Right hindlimb (tissue), 1 donor: ENCODE data around the gene ZFPM1.

Experiments used
- DNase-seq: peaks from one replicate; pipeline ENCODE4 v3.0.0-alpha.2; 2018

Gene ZFPM1

GRCh38 chr16:88530858-88531203 lies 77.8 kb downstream of the ZFPM1 start:
- peak; percentile 12 for DNase-seq

DNA sequence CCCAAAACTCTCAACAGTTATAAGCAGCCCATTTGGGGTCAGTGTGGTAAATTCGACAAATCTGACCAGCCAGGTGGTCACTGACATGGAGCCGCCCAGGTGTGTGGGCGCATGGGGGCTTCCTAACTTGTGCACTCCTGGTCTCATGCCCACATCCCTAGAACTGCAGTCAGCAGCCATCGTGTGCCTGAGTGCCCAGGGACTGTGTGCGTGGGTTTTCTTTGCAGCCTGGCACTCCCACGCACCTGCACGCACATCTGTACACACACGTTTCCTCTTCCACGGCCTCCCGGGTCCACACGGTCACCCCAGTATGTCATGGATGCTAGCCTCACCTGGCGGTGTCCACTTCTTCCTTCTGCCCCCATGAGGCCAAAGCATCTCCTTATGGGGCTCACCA lies 78.3 kb downstream of the ZFPM1 start:
- DNase-seq = no peak

- no peak for DNase-seq
Observed at GRCh38 chr16:88531931-88532433, 78.9 kb downstream of the ZFPM1 start.

DNA sequence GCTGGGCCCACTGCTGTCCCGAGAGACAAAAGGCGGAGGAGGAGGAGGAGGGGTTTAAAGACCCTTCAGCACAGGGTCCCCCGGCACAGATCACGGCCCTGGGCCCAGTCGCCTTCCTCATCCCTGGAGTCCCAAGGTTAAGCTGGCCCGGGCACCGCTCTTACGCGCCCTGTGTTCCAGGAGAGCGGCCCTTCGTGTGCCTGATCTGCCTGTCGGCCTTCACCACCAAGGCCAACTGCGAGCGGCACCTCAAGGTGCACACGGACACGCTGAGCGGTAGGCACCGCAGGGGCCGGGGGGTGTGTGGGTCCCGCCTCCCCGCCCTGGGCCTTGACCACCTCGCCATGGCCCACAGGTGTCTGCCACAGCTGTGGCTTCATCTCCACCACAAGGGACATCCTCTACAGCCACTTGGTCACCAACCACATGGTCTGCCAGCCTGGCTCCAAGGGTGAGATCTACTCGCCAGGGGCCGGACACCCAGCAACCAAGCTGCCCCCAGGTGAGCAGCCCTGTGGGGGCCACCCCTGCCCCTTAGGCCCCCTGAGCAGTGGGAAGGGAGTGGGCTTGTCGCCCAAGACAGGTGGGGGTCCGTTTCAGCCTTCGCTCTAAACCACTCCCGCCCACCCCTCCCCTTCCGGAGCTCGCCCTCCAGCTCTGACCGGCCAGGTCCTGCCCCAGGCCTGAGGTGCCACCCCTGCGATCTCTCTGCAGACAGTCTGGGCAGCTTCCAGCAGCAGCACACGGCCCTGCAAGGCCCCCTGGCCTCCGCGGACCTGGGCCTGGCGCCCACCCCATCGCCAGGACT lies 79.6 kb downstream of the ZFPM1 start:
- peak; percentile 24 for DNase-seq

- peak; percentile 70 for DNase-seq
Observed at GRCh38 chr16:88533381-88533917, 80.4 kb downstream of the ZFPM1 start.

DNA sequence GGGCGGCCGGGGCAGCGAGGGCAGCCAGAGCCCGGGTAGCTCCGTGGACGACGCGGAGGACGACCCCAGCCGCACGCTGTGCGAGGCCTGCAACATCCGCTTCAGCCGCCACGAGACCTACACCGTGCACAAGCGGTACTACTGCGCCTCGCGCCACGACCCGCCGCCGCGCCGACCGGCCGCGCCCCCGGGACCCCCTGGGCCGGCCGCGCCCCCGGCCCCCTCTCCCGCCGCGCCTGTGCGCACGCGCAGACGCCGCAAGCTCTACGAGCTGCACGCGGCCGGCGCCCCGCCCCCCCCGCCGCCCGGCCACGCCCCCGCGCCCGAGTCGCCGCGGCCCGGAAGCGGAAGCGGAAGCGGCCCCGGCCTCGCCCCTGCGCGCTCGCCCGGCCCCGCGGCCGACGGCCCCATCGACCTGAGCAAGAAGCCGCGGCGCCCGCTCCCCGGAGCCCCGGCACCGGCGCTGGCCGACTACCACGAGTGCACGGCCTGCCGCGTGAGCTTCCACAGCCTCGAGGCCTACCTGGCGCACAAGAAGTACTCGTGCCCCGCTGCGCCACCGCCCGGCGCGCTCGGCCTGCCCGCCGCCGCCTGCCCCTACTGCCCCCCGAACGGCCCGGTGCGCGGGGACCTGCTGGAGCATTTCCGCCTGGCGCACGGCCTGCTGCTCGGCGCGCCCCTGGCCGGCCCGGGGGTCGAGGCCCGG lies 81.0 kb downstream of the ZFPM1 start:
- DNase-seq = peak; percentile 89

GRCh38 chr16:88534638-88535190 lies 81.6 kb downstream of the ZFPM1 start:
- DNase-seq = no peak

DNA sequence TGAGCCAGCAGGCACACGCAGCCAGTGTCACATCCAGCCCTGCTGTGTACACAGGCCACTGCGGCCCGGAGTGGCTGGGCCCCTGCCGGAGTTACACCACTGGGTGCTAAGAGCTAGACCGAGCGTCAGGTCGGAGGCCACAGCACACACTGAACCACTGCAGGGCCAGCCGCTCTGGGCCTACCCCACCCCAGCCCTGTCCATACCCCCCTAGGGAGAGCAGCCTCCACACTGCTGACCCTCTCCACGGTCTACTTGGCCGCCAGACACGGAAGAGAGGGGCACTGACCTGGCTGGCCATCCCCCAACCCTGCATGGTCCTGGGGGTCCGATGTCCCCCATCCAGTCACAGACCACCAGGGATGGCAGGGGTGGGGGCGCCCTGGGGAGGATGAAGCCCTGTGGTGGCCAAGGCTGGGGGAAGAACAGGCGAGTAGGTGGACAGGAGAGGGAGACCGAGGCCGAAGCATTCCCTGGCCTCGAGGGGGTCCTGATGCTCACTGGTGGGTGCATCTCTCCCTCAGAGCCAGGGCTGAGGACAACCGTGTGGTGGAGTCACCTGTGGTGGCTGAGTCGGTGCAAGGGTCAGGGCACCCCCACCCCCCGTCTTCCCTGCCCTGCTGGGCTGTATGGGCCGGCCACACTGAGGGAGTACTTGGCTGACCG lies 82.2 kb downstream of the ZFPM1 start:
- DNase-seq = no peak

DNA sequence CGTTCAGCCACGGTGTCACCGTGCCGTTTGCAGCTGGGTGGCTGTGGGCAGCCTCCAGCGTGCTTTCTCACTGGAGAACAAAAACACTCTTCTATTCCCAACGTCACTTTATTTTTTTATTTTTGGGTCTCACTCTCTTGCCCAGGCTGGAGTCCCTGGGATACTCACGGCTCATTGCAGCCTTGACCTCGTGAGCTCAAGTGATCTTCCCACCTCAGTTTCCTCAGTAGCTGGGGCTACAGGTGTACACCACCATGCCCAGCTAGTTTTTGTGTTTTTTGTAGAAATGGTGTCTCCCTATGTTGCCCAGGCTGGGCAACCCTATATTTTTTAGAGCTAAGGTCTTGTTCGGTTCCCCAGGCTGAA lies 82.8 kb downstream of the ZFPM1 start:
- no peak for DNase-seq

DNA sequence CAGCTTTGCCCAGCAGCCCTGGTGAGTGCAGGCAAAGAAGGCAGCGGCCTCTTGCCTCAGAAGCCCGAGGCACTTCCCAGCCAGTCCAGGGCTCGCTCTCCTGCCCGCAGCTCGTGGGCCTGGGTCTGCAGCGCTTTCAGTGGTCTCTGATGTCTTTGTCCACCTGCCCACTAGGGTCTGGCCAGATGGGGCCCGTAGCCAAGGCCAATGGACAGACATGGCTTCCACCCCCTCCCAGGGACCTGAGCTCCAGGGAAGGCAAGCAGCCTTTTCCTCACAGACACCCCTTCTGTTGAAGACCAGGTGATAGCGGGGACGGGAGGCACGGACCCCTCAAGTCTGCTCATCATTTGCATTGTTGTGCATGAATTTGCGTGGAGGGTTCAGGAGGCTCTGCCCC lies 83.4 kb downstream of the ZFPM1 start:
- DNase-seq = no peak

DNA sequence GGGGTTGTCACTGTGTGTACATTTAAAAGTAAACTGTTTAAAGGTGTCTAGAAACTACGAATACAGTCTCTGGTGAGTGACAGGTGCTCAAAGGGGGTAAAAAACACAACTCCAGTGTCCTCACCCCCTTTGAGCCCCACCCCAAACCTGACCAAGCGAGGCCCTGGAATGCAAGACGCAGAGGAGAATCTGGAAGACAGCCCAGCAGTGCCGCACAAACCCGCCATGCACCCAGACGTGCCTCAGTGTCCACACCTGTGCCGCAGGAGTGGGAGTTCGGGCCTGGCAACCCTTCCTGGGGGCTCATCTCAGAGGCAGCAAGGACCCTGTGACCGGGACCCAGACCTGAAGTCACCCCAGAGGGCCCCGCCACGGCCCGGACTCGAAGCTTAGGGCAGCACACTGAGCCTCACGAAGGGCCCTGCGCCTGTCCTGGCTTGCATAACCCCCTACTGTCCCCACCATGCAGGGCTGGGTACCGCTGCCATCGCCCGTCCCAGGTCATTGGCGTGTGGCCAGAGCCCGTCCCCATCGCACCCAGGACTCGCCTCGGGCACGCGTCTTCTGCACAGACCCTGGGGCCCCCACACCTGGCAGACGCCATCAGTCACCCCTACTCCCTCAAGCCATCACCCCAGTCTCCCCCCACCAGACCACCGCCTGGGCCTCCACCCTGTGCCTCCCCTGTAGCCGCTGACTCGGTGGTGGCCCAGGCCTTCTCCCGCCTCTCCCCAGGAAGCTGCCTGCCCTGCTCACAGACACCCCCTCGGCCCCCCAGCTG lies 84.1 kb downstream of the ZFPM1 start:
- DNase-seq = no peak

GRCh38 chr16:88537859-88538258 lies 84.8 kb downstream of the ZFPM1 start:
- no peak for DNase-seq

GRCh38 chr16:88538366-88539060 lies 85.4 kb downstream of the ZFPM1 start:
- no peak for DNase-seq

GRCh38 chr16:88539261-88539651 lies 86.2 kb downstream of the ZFPM1 start:
- no peak for DNase-seq

- DNase-seq = no peak
Observed at GRCh38 chr16:88539652-88540345, 86.7 kb downstream of the ZFPM1 start.

DNA sequence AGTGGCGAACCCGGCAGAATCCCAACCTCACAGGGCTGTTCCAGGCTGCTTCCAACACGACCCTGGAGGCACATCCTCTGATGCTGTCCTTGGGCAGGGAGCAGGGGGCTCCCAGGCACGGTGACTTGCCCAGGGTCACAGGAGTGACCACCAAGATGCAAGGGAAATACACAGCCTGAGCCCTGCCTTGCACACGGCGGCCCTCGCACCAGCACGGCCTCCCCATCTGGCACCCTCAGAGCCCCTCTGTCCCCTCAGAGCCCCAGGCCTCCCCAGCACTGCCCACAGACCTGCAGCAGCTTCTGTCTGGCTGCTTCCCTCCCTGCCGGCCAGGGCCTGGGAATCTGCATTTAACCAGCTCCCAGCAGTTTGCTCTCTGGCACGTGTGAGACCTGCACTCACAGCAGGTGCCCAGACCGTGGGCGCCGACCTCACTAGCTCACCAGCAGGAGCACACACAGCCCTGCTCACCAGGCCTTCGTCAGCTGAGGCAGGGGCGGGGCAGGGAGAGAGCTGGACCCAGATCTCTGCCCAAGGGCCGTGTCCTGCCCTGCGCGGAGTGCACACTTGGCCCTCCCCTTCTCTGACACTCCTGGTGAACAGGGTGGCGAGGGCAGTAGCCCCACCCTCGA lies 87.4 kb downstream of the ZFPM1 start:
- no peak for DNase-seq

- DNase-seq = no peak
Observed at GRCh38 chr16:88541831-88542616, 88.9 kb downstream of the ZFPM1 start.

DNA sequence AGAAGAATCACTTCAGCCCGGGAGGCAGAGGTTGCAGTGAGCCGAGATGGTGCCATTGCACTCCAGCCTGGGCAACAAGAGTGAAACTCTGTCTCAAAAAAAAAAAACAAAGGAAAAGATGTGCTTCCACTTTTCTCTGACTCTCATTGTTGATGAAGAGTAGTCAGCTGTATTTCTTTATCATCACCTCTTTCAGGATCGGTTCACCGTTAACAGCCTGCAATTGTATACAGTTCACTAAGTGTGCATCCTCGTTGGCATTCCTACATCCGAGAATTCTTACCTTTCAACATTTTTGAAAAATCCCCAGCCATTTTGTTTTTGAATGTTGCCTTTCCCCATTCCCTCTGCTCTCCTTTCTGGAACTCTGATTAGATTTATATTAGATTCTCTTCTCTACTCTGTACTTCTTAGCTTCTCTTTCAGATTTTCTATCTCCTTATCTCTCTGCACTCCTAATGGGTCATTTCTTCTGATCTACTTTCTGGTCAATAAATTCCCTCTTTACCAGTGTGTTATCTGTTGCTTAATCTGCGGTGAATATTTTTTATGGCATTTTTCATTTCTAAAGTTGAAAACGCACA lies 90.2 kb downstream of the ZFPM1 start:
- no peak for DNase-seq

DNA sequence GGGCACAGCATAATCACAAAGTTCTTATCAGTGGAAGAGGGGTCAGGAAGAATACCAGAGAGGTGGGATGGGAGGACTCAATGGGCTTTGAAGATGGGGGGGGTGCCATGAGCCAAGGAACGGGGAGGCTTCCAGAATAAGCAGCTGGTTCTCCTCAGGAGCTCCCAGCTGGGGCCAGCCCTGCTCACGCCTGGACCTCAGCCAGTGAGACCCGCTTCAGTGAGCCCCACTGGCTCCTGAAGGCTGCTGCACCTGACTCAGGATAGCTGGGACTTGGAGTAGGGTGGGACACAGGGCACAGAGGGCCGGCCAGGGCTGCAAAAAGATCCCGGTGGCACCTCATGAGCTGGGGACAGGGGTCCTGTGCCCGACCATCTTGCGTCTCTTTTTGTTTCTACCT lies 92.7 kb downstream of the ZFPM1 start:
- no peak for DNase-seq
